GM08714 (cell line): ENCODE results near the gene PCMTD2.

Source experiments
- H3K4me3 ChIP-seq: fragments of 200-500 bp; sonication (Bioruptor generic); 2 replicates; pipeline ENCODE4 v1.5.1; 2014; ENCODE audit warnings: mild to moderate bottlenecking, low read length, inconsistent platforms
- ZNF274 ChIP-seq: IDR thresholded peaks from 2 replicates; pipeline ENCODE4 v1.6.1; 2012; ENCODE audit warnings: mild to moderate bottlenecking, low read depth, low read length

The PCMTD2 gene

DNA sequence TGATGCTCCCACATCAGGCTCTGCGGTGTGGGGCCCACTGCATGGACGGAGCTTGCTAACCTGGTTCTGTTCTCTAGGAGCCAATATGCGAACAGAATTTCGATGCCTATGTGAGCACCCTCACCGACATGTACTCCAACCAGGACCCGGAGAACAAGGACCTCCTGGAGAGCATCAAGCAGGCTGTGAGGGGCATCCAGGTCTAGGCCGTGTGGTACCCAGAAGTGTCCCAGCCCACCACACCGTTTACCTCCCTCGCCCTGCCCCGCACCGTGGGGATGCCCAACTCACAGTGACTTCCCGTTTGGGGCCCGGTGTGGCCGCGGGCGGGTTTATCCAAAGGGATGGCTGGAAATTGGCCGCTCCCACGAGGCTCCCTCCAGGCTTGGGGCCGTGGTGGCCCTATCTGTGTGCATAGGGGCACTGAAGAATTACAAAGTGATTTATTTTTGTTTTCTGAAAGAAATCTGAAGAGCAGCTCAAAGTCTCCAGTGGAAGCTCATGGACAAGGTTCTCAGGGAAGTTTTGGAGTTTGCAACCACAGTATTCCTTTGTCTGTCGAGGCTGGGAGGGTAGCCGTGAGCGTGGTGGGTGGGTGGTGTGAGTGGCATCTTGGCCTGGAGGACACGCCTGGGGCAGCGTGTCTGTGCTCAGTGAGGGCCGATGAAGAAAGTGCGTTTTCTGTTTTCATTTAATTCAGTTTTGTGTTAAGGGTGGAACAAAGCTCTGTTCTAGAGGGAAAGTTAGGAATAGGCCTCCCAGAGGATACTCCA is 15.1 kb upstream of the PCMTD2 start:
- no peak for TF ChIP-seq ZNF274
- no peak overlapping the region for H3K4me3 ChIP-seq

DNA sequence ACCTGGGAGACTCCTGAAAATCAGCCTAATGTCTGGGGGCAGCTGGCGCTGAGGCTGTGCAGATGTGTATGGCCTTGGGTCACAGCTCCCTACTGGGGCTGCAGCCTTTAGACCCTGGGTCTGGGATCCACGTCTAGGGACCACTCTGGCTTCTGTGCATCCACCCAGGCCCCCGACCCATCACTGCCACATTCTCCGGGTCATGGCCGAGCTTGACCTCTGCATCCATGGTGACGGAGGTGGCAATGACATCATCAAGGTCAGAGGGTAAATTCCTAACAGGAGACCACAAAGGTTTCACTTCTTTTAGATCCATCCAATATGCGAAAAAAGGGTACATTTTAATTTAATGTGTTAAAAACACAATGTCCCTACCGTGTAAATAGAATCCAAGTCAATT is 14.5 kb upstream of the PCMTD2 start:
- no peak for TF ChIP-seq ZNF274

DNA sequence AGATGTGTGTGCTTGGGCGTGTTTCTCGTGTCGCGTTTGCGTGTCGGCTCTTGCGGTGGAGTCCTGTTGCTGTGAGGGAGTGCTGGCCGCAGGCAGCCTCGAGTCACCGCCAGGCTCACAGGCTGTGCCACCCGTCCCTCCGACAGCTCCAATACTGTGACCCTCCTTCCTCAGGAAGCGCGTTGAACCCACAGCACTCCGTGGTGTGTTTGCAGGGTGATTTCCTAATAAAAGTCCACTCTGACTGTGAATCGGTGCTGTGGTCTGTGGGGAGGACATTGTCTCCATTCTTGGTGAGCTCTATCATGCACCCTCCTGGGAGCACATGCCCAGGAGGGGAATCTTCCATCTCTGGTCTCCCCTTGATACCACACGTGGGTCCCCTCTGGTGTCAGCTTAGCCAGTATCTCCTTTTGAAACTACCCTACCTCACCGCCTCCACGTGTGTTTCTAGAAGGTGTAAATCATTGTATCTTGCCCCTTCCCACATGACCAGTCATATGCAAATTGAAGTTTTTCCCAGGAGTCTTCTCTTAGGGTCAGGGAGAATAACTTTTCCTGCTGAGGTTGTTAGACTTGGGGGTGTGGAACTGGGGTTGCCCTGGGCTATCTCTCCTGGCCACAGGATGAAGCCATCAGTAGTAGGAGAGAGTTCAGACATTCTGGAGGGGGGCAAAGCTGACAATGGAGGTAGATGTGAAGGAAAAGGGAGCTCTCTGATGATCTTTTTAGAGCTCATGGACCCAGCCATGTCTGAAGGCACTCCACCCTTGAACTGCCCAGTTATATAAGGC is 13.3 kb upstream of the PCMTD2 start:
- TF ChIP-seq ZNF274: no peak
- H3K4me3 ChIP-seq: no peak overlapping the region

More for the DNA sequence above, 14.5 kb upstream of the PCMTD2 start:
- no peak overlapping the region for H3K4me3 ChIP-seq

DNA sequence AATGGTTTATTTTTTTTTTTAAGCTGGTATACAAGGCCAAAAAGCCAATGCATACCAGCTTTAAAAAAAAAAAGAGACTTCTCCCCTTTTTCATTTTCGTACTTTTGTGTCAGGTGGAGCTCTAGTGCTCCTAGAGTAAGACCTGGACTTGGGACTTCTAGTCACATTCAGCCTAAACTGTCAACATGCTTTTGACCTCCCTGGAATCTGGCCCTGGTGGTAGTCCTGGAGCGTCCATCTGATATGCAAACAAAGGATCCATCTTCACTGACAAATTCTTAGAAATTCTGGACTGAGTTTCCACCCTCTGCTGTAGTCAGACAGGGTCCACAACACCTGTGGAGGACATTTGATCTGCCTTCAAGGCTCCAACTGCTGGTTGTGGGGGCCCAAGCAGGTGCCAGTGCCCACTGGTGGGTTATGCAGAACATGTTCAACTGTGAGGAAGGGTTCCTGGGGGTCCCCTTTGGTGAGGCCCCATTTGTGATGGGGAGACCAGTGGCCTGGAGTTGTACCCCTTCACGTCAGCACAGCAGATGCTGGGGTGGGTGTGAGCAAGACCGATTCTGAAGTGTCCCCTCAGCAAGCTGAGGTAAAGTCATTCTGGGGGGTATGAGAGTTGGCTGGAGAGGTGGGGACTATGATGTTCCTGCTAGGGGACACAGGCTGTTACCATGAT is 12.6 kb upstream of the PCMTD2 start:
- H3K4me3 ChIP-seq: no peak overlapping the region
- TF ChIP-seq ZNF274: no peak

DNA sequence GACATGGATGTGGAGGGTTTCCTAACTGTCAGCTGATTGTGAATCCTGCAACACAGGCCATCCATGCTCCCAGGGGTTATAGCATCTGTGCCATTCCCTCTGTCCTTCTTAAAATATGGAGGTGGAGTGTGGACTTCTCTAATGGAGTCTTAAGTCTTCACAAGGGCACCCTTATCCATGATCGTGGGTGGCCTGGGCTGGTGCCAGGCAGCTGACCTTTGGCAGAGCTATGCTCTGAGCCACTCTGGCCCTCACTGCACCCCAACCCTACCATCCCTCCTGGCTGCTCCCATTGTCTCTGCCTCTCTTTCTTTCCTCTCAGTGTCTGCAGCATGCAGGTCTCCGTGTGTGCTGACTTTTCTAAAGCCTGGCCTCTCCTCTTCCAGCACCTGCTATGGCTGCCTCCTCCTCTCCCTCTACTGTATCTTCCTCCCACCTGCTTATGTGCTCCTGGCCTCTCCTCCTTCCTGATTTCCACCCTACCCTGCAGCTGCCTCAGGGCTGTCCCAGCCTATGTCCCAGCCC is 11.2 kb upstream of the PCMTD2 start:
- no peak overlapping the region for H3K4me3 ChIP-seq
- no peak for TF ChIP-seq ZNF274

DNA sequence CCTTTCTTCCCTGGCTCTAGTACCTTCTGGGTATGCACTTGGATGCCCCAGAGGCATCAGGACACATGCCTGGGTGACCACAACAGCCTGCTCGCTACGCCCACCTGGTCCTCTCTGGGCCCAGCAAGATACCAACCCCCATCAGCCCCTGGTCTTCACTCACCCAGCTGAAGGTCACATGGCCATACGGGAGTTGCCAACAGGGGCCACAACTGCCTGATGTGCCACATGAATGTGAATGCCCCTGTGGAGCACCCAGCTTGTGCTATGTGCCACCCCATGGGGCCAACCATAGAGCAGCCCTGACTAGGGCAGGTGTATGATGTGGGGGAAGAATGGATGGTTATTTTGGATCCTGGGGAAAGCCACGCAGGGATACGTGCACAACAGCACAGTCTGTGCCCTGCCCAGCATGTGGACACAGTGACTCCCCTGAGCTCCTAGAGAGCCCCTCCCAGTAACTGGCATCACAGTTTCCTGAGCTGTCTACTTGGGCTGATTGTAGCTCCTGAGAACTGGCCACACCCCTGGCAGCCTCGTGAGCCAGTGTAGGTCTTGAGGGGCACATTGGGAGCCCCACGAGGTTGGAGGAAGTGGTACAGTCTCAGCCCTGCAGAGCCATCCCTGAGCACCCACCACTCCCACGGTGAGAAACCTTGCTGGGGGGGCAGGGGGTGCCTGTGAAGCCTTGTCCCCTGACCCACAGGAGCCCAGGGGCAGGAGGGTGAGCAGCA is 10.5 kb upstream of the PCMTD2 start:
- TF ChIP-seq ZNF274: no peak

DNA sequence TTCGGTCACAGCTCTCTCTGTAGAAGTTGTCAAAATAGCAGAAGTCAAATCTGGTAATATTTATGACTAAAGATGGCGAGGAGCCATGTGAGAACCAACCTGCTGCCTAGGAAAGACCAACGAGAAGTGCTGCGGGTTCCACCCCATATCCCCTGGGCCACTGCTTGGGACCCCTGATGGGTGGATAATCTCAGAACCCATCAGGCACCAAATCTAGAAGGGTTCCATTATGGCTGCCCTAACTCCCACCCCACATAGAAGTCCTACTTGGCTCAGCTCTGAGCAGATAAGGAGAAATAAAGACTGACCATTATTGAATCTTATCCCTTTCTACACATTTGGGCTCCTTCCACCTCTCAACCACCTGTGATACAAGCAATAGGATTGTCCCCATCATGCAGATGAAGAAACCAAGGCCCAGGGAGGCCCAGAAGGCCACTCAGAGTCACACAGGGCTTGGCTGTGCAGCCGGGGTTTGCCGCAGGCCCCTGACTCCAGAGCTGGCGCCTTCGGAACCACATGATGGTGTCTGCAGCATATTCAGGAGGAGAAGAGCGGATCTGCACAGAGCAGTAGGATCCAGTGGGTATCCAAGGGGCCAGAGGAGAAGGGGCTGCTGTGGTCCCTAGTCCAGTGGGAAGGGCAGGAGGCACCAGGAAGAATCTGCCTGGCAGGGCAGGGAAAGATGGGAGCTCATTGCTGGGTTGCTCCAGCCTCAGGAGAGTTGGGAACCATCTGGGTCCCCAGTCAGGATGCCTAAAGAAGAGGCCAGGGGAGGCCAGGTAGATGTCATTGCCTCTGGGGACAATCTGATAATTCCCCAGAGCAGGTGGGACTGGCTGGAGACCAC is 9.6 kb upstream of the PCMTD2 start:
- no peak for TF ChIP-seq ZNF274
- H3K4me3 ChIP-seq: no peak overlapping the region

More for the DNA sequence above, 10.5 kb upstream of the PCMTD2 start:
- H3K4me3 ChIP-seq: no peak overlapping the region

DNA sequence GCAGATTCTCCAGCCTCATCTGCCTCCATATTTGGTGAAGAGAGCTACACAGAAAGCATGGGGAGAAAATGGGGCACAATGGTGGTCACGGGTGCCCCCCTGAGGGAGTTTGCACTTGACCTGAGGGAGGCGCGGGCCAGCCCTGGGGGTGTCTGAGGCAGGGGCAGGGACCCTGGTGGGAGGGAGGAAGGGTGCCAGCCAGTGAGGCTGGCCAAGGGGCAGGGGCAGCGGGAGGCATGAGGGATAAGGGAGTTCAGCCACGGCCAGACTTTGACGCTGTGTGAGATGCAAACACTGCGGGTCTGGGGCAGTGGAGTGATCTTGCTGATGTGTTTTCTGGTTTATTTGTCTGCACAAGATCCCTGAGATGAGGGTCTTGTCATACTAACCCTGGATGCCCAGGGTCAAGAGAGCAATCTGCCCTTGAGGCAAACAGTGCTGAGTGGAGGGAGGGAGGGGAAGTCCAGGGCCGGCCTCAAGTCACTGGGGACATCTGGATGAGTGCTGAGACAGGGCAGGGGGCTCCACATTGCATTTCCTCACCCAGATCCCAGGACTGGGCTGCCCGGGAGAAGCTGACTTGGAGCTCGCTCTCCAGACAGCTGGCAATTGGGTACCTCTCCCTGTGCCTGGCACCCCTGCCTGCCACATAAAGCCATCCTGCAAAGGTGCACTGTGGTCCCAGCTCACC is 8.8 kb upstream of the PCMTD2 start:
- no peak for TF ChIP-seq ZNF274
- H3K4me3 ChIP-seq: no peak overlapping the region

DNA sequence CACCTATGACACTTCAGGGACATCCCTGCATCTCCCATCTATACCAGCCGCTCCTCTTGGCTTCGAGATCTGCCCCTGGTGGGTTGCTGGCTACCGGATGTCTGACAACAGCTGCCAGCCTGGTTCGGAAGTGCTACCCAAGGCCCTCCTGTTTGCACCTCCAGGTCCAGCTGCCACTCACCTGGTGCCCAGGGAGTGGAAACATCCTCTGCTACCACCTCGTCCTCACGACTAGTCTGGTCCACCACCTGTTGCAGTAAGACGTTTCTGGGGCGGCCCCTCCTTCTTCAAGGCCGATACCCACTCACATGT is 8.3 kb upstream of the PCMTD2 start:
- H3K4me3 ChIP-seq: no peak overlapping the region
- TF ChIP-seq ZNF274: no peak

DNA sequence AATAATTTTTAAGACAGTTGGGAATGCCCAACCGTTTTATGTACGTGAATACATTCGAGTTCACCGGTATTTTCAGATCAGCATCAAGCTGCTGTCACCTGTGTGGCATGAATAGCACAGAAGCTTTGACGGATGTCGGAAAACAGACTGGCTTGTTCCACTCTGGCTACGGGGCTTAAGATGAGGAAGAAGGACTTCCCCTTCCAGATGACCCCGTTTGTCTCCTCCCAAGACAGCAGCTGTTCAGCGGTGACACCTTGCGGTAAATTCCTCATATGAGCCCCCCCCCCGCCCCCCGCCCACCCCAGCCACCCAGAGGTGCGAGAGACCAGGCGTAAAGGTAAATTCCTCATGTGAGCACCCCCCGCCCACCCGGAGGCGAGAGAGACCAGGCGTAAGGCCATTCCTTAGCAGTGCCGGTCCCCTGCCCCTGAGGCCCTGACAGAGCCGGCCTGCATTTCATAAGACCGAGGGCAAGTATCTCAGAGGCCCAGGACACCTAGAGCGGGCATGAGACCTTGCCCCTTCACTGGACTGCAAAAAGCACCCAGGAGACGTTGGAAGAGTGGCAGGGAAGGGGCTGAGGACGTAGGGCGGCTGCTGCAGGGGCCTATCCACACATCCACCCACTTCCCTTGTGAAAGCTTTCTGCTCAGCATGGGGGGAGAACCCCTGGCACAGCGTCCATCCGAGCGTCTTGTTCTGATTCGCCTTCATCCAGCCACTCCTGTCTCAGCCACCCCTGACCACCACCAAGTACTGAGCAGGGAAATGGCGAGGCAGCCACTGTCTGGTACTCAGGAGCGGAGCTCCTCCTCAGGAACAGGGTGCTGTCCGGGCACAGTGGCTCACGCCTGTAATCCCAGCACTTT is 7.3 kb upstream of the PCMTD2 start:
- no peak for TF ChIP-seq ZNF274
- no peak overlapping the region for H3K4me3 ChIP-seq

DNA sequence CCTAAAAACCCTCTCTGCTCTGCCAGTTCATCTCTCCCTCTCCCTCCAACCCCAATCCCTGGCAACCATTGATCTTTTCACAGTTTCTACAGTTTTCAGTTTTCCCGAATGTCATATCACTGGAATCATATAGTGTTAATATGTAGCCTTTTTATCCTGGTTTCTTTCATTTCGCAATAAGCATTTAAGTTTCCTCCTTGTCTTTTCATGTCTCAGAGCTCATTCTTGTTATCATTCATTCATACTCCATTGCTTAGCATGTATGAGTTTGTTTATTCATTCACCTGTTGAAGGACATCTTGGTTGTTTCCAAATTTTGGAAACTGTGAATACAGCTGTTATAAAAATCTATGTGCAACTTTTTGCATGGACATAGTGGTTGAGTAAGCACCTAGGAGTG is 5.5 kb upstream of the PCMTD2 start:
- no peak overlapping the region for H3K4me3 ChIP-seq
- no peak for TF ChIP-seq ZNF274

DNA sequence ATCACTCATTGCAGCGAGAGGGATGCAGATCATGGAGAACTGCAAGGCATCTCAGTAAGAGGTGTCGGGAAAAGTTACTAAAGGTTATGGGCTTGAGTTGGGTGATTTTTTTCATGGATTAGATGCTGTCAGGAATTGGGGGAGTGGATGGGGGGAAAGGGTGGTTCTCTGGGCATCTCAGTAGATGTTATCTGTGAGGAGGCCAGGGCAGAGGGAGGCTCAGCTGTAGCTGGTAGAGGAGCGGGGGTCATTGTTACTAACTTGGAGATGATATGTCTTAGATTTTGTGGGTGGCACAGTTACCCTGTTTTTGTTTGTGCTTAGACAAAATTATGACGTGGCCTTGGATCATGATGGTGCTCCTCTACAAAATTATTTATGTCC is 2.6 kb upstream of the PCMTD2 start:
- H3K4me3 ChIP-seq: no peak overlapping the region

DNA sequence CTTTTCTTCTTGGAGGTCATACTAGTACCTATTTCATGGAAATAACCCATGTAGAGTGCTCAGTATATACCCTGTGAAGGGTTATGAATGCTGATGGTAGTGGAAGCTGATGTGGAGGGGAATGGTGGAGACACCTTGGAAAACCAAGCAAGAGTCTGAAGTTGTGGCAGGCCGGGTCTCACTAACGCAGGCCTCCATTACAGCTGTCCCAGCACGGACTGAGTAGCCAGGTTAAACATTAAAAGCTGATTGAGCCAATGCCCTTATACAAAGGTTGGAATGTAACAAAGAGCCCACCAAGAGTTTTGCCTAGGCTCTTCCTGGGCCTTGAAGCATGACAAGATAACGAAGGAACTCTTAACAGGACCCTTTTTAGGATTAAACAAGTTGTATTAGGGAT is 2.1 kb upstream of the PCMTD2 start:
- H3K4me3 ChIP-seq: no peak overlapping the region
- no peak for TF ChIP-seq ZNF274

More for the DNA sequence above, 2.6 kb upstream of the PCMTD2 start:
- no peak for TF ChIP-seq ZNF274
